Measurements from ENCODE around the gene USP35. TPM values are rescaled to one million over a fixed set of nuclear protein-coding genes. Genes with fewer than 3 reads are reported as not detected.
A peak's percentile ranks its signal among the peaks of the same experiment; 100 is the strongest.
"Not testable (repeated sequence)": the region's sequence is repeated elsewhere in the genome, so short reads cannot be mapped to it uniquely, and the experiment has no call there.

Gene USP35
- total and polyA plus RNA-seq, 9 donors = 8.0 to 18.6 (median 9.7) TPM

GRCh38 chr11:78229106-78229505, 40.4 kb downstream of the USP35 start:
- Histone ChIP-seq H3K36me3 (no peaks in the 10 kb centered on the region), H3K4me1 (ENCODE audit: insufficient read depth) (peaks cover 4% of the 10 kb centered on the region), H3K27me3 (no peaks in the 10 kb centered on the region), H3K27ac (no peak overlapping the region), H3K4me3 (no peak overlapping the region), H3K9me3 (no peaks in the 10 kb centered on the region)
- TF ChIP-seq POLR2A (IDR thresholded peaks at IDR 0.05) = no peak
- no peak for TF ChIP-seq EP300 (IDR thresholded peaks at IDR 0.05)
- TF ChIP-seq CTCF (IDR thresholded peaks at IDR 0.05) = no peak
- WGBS, 3 donors = 89 to 96% (median 91%) methylated on average over 2 of the region's 2 CpGs
- no peak for DNase-seq
- intact Hi-C loops (cut with DNase I) = loop anchor here in 3 of 4 donors (2.0 to 10.0 kb wide), 4 partner anchors 186 to 336 kb away; partner anchors contain the start of gene GAB2 (in 3 of the 3)

DNA sequence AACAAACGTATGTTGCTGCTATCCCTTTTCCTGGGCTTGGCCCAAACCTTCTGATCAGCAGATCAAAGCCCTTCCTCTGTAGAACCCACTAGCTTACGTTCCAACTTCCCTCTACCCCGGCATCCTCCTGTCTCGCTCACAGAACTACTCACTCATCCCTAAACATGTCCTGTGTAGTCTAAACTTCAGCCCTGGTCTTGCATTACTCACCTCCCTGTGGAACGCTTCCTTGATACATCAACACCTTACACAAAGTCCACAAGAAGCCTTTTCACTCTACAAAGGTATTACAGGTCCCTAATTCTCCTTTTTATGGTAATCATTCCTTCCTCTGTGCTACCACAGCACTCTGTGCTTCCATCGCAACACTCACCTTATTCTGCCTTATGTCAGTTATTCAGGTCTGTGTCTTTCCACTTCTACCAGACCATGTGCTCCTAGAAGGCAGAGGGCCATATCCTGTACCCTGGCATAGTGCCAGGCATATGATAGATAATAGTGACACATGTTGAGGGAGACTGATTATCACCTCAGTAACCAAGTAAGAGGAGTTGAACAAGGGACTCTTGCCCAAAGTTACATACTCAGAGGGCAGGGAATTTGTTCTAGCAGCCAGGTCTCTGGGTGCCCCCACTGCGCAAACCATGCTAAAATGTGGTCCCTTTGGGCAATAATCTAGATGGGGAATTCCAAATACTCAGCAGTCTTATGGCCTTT, 41.6 kb downstream of the USP35 start:
- H3K9me3 ChIP-seq = no peaks in the 10 kb centered on the region
- H3K4me1 ChIP-seq (ENCODE audit: insufficient read depth) = peaks cover 5% of the 10 kb centered on the region
- no peak overlapping the region for H3K4me3 ChIP-seq
- DNase-seq = no peak
- intact Hi-C loops (cut with DNase I) = no loop called here
- 92 to 93% (median 92%) methylated on average over 7 of the region's 7 CpGs for WGBS, 3 donors
- H3K27ac ChIP-seq = no peak overlapping the region
- no peaks in the 10 kb centered on the region for H3K27me3 ChIP-seq
- TF ChIP-seq CTCF (IDR thresholded peaks at IDR 0.05) = no peak
- no peak for TF ChIP-seq EP300 (IDR thresholded peaks at IDR 0.05)
- TF ChIP-seq POLR2A (IDR thresholded peaks at IDR 0.05) = no peak
- no peaks in the 10 kb centered on the region for H3K36me3 ChIP-seq

- no peaks in the 10 kb centered on the region for H3K27me3 ChIP-seq
- no peak overlapping the region for H3K27ac ChIP-seq
- H3K4me1 ChIP-seq (ENCODE audit: insufficient read depth) = peaks cover 5% of the 10 kb centered on the region
- no peaks in the 10 kb centered on the region for H3K9me3 ChIP-seq
- DNase-seq = peak in 1 of 5 donors; percentile 34
- no peaks in the 10 kb centered on the region for H3K36me3 ChIP-seq
- intact Hi-C loops (cut with DNase I) = no loop called here
- H3K4me3 ChIP-seq = no peak overlapping the region
- TF ChIP-seq CTCF (IDR thresholded peaks at IDR 0.05) = no peak
These were observed 43.3 kb downstream of the USP35 start for GRCh38 chr11:78231962-78232501.

DNA sequence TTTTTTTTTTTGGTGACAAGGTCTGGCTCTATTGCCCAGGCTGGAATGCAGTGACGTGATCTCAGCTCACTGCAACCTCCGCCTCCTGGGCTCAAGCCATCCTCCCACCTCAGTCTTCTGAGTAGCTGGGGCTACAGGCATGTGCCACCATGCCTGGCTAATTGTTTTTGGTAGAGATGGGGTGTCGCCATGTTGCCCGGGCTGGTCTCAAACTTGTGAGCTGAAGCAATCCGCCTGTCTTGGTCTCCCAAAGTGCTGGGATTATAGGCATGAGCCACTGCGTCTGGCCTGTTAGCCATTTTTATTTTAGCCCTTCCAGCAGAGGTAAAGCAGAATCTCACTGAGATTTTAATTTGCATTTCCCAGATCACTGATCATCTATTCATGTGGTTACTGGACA, 44.3 kb downstream of the USP35 start:
- H3K27me3 ChIP-seq; H3K4me1 ChIP-seq (ENCODE audit: insufficient read depth); H3K4me3 ChIP-seq; DNase-seq; intact Hi-C loops (cut with DNase I); H3K9me3 ChIP-seq; H3K36me3 ChIP-seq; H3K27ac ChIP-seq: not testable (repeated sequence)
- 91 to 96% (median 95%) methylated on average over 6 of the region's 6 CpGs for WGBS, 3 donors

GRCh38 chr11:78234006-78234405, 45.3 kb downstream of the USP35 start:
- H3K9me3 ChIP-seq = no peaks in the 10 kb centered on the region
- H3K27me3 ChIP-seq = no peaks in the 10 kb centered on the region
- no peak overlapping the region for H3K27ac ChIP-seq
- intact Hi-C loops (cut with DNase I) = no loop called here
- 66 to 83% (median 70%) methylated on average over 5 of the region's 5 CpGs for WGBS, 3 donors
- TF ChIP-seq CTCF (IDR thresholded peaks at IDR 0.05) (no peak), POLR2A (IDR thresholded peaks at IDR 0.05) (no peak)
- no peaks in the 10 kb centered on the region for H3K36me3 ChIP-seq
- no peak for DNase-seq
- peaks cover 5% of the 10 kb centered on the region for H3K4me1 ChIP-seq (ENCODE audit: insufficient read depth)
- no peak overlapping the region for H3K4me3 ChIP-seq
